Measurements from ENCODE around the gene CPAMD8. TPM values are rescaled to one million over a fixed set of nuclear protein-coding genes. Genes with fewer than 3 reads are reported as not detected.

CPAMD8 gene
- total and polyA plus RNA-seq, 9 of the 15 experiments (the other 6 are each of a cell fraction or from before 2014, with no cell fraction given) = 0.20 to 2.1 (median 1.3) TPM

GRCh38 chr19:16889883-16890460 lies 136.6 kb downstream of the CPAMD8 start (continued):
- no peak for TF ChIP-seq CHD7 (IDR thresholded peaks at IDR 0.05; ENCODE audit: low read depth, low read length)
- TF ChIP-seq RBM22 (IDR thresholded peaks at IDR 0.05; ENCODE audit: low read depth, low read length, poor library complexity, severe bottlenecking) = no peak
- TF ChIP-seq CHD4 (IDR thresholded peaks at IDR 0.05; ENCODE audit: insufficient read depth, insufficient replicate concordance, low read depth, low read length, poor library complexity, severe bottlenecking) = no peak
- TF ChIP-seq SMC3 (conservative IDR thresholded peaks at IDR 0.05; ENCODE audit: insufficient read depth, low read depth, low read length) = no peak
- no peak for TF ChIP-seq ZNF354B (CRISPR knock-in tag; IDR thresholded peaks at IDR 0.05)
- TF ChIP-seq FOS (IDR thresholded peaks at IDR 0.05; ENCODE audit: extremely low read depth, insufficient read length) = no peak
- peak; percentile 19; the same call in 1 of the 2 replicates for TF ChIP-seq ZNF124 (CRISPR knock-in tag; IDR thresholded peaks at IDR 0.05)
- TF ChIP-seq HDAC1 (IDR thresholded peaks at IDR 0.05) = no peak
- no peak for TF ChIP-seq KLF10 (CRISPR knock-in tag; IDR thresholded peaks at IDR 0.05)
- peak; percentile 45; the same call in 1 of the 2 replicates for TF ChIP-seq ZBTB33 (CRISPR knock-in tag; IDR thresholded peaks at IDR 0.05)
- TF ChIP-seq ZNF764 (CRISPR knock-in tag; IDR thresholded peaks at IDR 0.05; ENCODE audit: low read depth) = no peak
